ENCODE data around the gene BLOC1S4. TPM values are rescaled to one million over a fixed set of nuclear protein-coding genes. Genes with fewer than 3 reads are reported as not detected.

Gene BLOC1S4
- total RNA-seq, 1 donor from 2014 or later = 22.5 TPM

GRCh38 chr4:6681191-6681590 is 34.8 kb upstream of the BLOC1S4 start:
- TF ChIP-seq CTCF (IDR thresholded peaks at IDR 0.05; ENCODE audit: partially characterized antibody, unreplicated experiment) = no peak
- Mint-ChIP-seq H3K4me1 (ENCODE audit: low read depth, unreplicated experiment) (peaks cover 9% of the 10 kb centered on the region), H3K36me3 (ENCODE audit: unreplicated experiment) (no peaks in the 10 kb centered on the region), H3K27me3 (ENCODE audit: unreplicated experiment) (peaks cover 13% of the 10 kb centered on the region), H3K4me3 (ENCODE audit: unreplicated experiment) (no peak overlapping the region), H3K9me3 (ENCODE audit: unreplicated experiment) (peaks cover 7% of the 10 kb centered on the region), H3K27ac (ENCODE audit: unreplicated experiment) (no peak overlapping the region)
- DNase-seq = no peak

- no peak overlapping the region for H3K27ac Mint-ChIP-seq (ENCODE audit: unreplicated experiment)
- peaks cover 10% of the 10 kb centered on the region for H3K27me3 Mint-ChIP-seq (ENCODE audit: unreplicated experiment)
- H3K9me3 Mint-ChIP-seq (ENCODE audit: unreplicated experiment) = peaks cover 9% of the 10 kb centered on the region
- H3K4me3 Mint-ChIP-seq (ENCODE audit: unreplicated experiment) = no peak overlapping the region
- peaks cover 2% of the 10 kb centered on the region for H3K4me1 Mint-ChIP-seq (ENCODE audit: low read depth, unreplicated experiment)
- no peak for DNase-seq
- TF ChIP-seq CTCF (IDR thresholded peaks at IDR 0.05; ENCODE audit: partially characterized antibody, unreplicated experiment) = no peak
- no peaks in the 10 kb centered on the region for H3K36me3 Mint-ChIP-seq (ENCODE audit: unreplicated experiment)
Observed at GRCh38 chr4:6682862-6683590, 32.9 kb upstream of the BLOC1S4 start.

- Mint-ChIP-seq H3K36me3 (ENCODE audit: unreplicated experiment) (no peaks in the 10 kb centered on the region), H3K4me1 (ENCODE audit: low read depth, unreplicated experiment) (peaks cover 4% of the 10 kb centered on the region), H3K9me3 (ENCODE audit: unreplicated experiment) (peaks cover 15% of the 10 kb centered on the region), H3K27ac (ENCODE audit: unreplicated experiment) (no peak overlapping the region), H3K27me3 (ENCODE audit: unreplicated experiment) (peaks cover 18% of the 10 kb centered on the region), H3K4me3 (ENCODE audit: unreplicated experiment) (no peak overlapping the region)
- no peak for TF ChIP-seq CTCF (IDR thresholded peaks at IDR 0.05; ENCODE audit: partially characterized antibody, unreplicated experiment)
- DNase-seq = no peak
Observed at GRCh38 chr4:6684656-6685055, 31.3 kb upstream of the BLOC1S4 start.

GRCh38 chr4:6686104-6686787 is 29.7 kb upstream of the BLOC1S4 start:
- H3K36me3 Mint-ChIP-seq (ENCODE audit: unreplicated experiment) = no peaks in the 10 kb centered on the region

More at GRCh38 chr4:6686104-6686787, 29.7 kb upstream of the BLOC1S4 start:
- Mint-ChIP-seq H3K4me3 (ENCODE audit: unreplicated experiment) (no peak overlapping the region), H3K4me1 (ENCODE audit: low read depth, unreplicated experiment) (peaks cover 14% of the 10 kb centered on the region), H3K27ac (ENCODE audit: unreplicated experiment) (no peak overlapping the region), H3K27me3 (ENCODE audit: unreplicated experiment) (peaks cover 23% of the 10 kb centered on the region), H3K9me3 (ENCODE audit: unreplicated experiment) (peaks cover 17% of the 10 kb centered on the region)
- no peak for DNase-seq
- TF ChIP-seq CTCF (IDR thresholded peaks at IDR 0.05; ENCODE audit: partially characterized antibody, unreplicated experiment) = no peak

Measured in glutamatergic neuron (in vitro differentiated cells).